ENCODE measurements around the gene QKI.

Gene QKI

GRCh38 chr6:163391985-163392384, 22.5 kb upstream of the QKI start:
- DNase-seq (ENCODE audit: low read depth): peak; percentile 20
- H3K4me3 ChIP-seq (ENCODE audit: low read depth, low read length): no peak overlapping the region
- TF ChIP-seq, protein P1, sequence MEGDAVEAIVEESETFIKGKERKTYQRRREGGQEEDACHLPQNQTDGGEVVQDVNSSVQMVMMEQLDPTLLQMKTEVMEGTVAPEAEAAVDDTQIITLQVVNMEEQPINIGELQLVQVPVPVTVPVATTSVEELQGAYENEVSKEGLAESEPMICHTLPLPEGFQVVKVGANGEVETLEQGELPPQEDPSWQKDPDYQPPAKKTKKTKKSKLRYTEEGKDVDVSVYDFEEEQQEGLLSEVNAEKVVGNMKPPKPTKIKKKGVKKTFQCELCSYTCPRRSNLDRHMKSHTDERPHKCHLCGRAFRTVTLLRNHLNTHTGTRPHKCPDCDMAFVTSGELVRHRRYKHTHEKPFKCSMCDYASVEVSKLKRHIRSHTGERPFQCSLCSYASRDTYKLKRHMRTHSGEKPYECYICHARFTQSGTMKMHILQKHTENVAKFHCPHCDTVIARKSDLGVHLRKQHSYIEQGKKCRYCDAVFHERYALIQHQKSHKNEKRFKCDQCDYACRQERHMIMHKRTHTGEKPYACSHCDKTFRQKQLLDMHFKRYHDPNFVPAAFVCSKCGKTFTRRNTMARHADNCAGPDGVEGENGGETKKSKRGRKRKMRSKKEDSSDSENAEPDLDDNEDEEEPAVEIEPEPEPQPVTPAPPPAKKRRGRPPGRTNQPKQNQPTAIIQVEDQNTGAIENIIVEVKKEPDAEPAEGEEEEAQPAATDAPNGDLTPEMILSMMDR (conservative IDR thresholded peaks at IDR 0.05; ENCODE audit: low read depth, low read length): no peak

DNA sequence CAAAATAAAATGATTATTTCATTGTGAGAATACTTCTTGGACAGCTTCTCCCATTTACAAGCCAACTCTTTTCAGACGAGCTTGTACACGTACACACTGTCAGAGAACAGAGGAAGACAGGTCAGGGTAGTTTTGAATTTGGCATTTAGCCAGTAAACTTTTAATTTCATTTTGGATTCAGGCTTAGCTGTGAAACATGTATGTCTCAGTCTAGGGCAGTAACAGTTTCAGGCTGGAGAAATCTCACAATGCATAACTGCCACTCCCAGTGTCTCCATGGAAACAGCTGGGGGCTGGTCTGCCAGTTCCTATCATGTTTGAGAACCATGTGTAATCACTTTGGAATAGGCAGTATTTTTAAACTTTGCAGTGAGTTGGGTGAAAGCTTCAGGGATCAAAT, 22.0 kb upstream of the QKI start:
- DNase-seq (ENCODE audit: low read depth): peak; percentile 79
- no peak overlapping the region for H3K4me3 ChIP-seq (ENCODE audit: low read depth, low read length)
- TF ChIP-seq, protein P1 (conservative IDR thresholded peaks at IDR 0.05; ENCODE audit: low read depth, low read length): no peak

- TF ChIP-seq, protein P1 (conservative IDR thresholded peaks at IDR 0.05; ENCODE audit: low read depth, low read length): no peak
- no peak for DNase-seq (ENCODE audit: low read depth)
- no peak overlapping the region for H3K4me3 ChIP-seq (ENCODE audit: low read depth, low read length)
These were observed 20.6 kb upstream of the QKI start for GRCh38 chr6:163393923-163394322.

DNA sequence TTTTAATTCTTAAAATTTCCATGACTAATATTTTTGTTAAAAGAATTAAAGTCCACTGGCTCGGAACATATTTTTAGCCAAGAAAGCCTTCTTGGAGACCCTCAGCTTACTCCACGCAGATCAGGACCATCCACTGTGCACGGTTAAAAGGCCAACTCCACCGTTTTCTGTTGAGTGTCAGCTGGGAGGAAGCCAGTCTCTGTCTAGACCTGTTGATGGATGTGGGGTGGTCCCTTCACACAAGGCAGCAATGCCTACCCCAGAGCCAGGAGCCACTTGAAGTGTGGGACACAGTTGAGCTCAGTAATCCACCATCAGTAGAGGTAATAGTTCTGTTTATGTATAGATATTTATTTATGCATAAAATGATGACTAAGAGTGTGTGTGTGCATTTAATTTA, 19.9 kb upstream of the QKI start:
- no peak for DNase-seq (ENCODE audit: low read depth)
- H3K4me3 ChIP-seq (ENCODE audit: low read depth, low read length): no peak overlapping the region
- TF ChIP-seq, protein P1 (conservative IDR thresholded peaks at IDR 0.05; ENCODE audit: low read depth, low read length): no peak

DNA sequence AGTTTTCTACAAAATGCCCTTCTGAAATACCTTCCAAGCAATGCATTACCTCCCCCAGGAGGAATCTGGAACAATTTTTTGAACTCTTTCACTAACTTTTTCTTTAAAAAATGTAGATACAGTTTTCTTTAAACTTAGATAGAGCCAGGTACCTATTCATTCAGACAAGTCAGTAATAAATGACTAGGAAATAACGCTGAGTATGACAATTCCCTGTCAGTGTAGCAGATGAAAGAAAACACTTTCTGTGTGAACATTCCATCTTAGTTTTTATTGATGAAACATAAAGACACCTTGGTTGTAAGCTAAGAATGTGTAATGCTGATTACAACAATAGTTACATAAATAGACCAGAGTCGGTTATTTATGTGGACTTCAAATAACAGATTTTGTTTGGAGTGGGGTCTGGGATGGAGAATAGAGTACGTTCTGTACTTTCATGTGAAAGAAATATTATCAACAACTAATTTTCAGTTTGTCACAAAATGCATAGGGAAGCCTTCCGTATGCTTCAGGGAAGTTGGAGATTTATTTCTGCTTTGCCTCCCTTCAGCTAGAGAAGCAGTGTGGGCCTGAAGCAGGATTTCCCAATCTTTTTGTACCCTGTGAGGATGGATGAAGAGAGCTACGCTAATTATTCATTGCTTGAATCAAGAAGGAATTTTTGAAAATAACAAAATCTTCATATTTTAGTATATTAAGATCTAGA, 19.2 kb upstream of the QKI start:
- no peak for DNase-seq (ENCODE audit: low read depth)
- TF ChIP-seq, protein P1 (conservative IDR thresholded peaks at IDR 0.05; ENCODE audit: low read depth, low read length): no peak
- no peak overlapping the region for H3K4me3 ChIP-seq (ENCODE audit: low read depth, low read length)

DNA sequence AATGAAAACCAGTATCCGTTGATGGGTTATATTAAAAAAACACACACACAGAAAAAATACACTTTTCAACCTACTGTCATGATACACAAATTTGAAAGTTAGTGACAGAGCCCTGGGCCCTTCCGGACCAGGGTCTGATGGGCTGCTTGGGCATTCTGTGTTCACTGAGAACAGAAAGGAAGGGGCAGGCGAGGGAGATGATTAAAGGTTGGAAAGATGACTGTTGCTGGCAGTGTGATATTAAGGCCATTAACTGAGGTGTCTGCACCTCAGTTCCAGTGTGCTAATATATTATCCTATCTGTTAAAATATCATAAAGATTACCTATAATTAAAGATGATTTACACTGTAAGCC, 18.7 kb upstream of the QKI start:
- TF ChIP-seq, protein P1 (conservative IDR thresholded peaks at IDR 0.05; ENCODE audit: low read depth, low read length): no peak
- H3K4me3 ChIP-seq (ENCODE audit: low read depth, low read length): no peak overlapping the region
- DNase-seq (ENCODE audit: low read depth): no peak

GRCh38 chr6:163397326-163397725, 17.2 kb upstream of the QKI start:
- H3K4me3 ChIP-seq (ENCODE audit: low read depth, low read length): no peak overlapping the region
- DNase-seq (ENCODE audit: low read depth): no peak
- TF ChIP-seq, protein P1 (conservative IDR thresholded peaks at IDR 0.05; ENCODE audit: low read depth, low read length): no peak

Data from choroid plexus epithelial cell (primary cell).